ENCODE results near the gene BEAN1. TPM values are rescaled to one million over a fixed set of nuclear protein-coding genes. Genes with fewer than 3 reads are reported as not detected.

Gene BEAN1
- total RNA-seq, 1 experiment from 2014 or later, result 0.61 TPM

DNA sequence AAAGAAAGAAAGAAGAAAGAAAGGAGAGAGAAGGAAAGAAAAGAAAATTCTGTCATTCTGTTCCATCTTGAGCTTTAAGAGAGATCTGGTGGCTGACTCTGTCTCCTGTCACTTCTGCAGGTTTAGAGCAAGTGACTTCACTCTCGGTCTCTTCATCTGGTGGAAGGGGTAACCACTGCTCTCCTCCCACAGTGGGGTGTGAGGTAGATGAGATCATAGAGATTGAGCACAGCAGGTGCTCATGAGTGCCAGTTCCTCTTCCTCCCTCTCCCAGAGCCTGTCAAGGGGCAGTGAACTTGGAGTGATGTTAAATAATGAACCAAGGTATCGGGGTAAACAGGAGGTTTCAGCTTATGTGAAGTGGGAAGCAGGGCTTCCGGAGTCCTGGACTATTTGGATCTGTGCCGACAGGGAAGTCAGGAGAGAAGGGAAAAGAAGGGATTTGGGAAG, 47.7 kb downstream of the BEAN1 start:
- peaks cover 22 to 26% of the 10 kb centered on the region in 2 experiments for H3K4me1 ChIP-seq (ENCODE audit: control insufficient read depth in 1 of 2, insufficient read depth in 2 of 2, low read length in 2 of 2)
- no peaks in the 10 kb centered on the region for H3K27me3 ChIP-seq (ENCODE audit: insufficient read depth, low read length)
- RAD21 ChIA-PET (ENCODE audit: low non-redundant PET in 1 of 2, low total read pairs in 2 of 2, uncharacterized antibody in 2 of 2, unreplicated experiment in 2 of 2), result interaction anchor here in 1 of 2 experiments (0.6 kb wide), 1 partner anchor 41 kb away, joined by 3 read pairs; no protein-coding TSS in a partner anchor
- H4K20me1 ChIP-seq (ENCODE audit: insufficient read depth), result no peaks in the 10 kb centered on the region
- ATAC-seq, result no peak
- H3K9me2 ChIP-seq (ENCODE audit: insufficient read depth), result no peaks in the 10 kb centered on the region
- no peak overlapping the region for H3K4me2 ChIP-seq (ENCODE audit: low read length)
- intact Hi-C loops (cut with micrococcal nuclease), result no loop called here
- no peaks in the 10 kb centered on the region for H3K36me3 ChIP-seq (ENCODE audit: control insufficient read depth in 1 of 2, insufficient read depth in 2 of 2, low read length in 2 of 2)
- TF ChIP-seq FOSL1 (IDR thresholded peaks at IDR 0.05; ENCODE audit: low read depth) (no peak), EZH2phosphoT487 (IDR thresholded peaks at IDR 0.05; ENCODE audit: borderline replicate concordance) (no peak), TCF7L2 (IDR thresholded peaks at IDR 0.05; ENCODE audit: borderline replicate concordance, extremely low read depth, insufficient read depth, insufficient read length) (no peak), CBX3 (IDR thresholded peaks at IDR 0.05; ENCODE audit: low read depth) (no peak), POLR2AphosphoS5 (IDR thresholded peaks at IDR 0.05; ENCODE audit: low read depth, low read length) (no peak), ELF1 (IDR thresholded peaks at IDR 0.05; ENCODE audit: borderline replicate concordance, low read depth) (no peak), SRF (IDR thresholded peaks at IDR 0.05; ENCODE audit: low read depth) (no peak), JUND (IDR thresholded peaks at IDR 0.05) (no peak)
- TF ChIP-seq, protein P1, sequence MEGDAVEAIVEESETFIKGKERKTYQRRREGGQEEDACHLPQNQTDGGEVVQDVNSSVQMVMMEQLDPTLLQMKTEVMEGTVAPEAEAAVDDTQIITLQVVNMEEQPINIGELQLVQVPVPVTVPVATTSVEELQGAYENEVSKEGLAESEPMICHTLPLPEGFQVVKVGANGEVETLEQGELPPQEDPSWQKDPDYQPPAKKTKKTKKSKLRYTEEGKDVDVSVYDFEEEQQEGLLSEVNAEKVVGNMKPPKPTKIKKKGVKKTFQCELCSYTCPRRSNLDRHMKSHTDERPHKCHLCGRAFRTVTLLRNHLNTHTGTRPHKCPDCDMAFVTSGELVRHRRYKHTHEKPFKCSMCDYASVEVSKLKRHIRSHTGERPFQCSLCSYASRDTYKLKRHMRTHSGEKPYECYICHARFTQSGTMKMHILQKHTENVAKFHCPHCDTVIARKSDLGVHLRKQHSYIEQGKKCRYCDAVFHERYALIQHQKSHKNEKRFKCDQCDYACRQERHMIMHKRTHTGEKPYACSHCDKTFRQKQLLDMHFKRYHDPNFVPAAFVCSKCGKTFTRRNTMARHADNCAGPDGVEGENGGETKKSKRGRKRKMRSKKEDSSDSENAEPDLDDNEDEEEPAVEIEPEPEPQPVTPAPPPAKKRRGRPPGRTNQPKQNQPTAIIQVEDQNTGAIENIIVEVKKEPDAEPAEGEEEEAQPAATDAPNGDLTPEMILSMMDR (IDR thresholded peaks at IDR 0.05 in 2 of 3, conservative IDR thresholded peaks at IDR 0.05 in 1 of 3; ENCODE audit: borderline replicate concordance in 1 of 3, insufficient read depth in 1 of 3, low read depth in 2 of 3, low read length in 2 of 3), result no peak
- TF ChIP-seq, protein P2, sequence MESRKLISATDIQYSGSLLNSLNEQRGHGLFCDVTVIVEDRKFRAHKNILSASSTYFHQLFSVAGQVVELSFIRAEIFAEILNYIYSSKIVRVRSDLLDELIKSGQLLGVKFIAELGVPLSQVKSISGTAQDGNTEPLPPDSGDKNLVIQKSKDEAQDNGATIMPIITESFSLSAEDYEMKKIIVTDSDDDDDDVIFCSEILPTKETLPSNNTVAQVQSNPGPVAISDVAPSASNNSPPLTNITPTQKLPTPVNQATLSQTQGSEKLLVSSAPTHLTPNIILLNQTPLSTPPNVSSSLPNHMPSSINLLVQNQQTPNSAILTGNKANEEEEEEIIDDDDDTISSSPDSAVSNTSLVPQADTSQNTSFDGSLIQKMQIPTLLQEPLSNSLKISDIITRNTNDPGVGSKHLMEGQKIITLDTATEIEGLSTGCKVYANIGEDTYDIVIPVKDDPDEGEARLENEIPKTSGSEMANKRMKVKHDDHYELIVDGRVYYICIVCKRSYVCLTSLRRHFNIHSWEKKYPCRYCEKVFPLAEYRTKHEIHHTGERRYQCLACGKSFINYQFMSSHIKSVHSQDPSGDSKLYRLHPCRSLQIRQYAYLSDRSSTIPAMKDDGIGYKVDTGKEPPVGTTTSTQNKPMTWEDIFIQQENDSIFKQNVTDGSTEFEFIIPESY (IDR thresholded peaks at IDR 0.05; ENCODE audit: extremely low read depth, insufficient replicate concordance, low read length), result no peak
- CTCF ChIA-PET, result interaction anchor here (0.6 to 1.7 kb wide), 2 partner anchors 11 to 114 kb away, joined by 3 to 4 read pairs; no protein-coding TSS in a partner anchor
- no peak overlapping the region for H2AFZ ChIP-seq (ENCODE audit: low read depth, low read length, poor library complexity, severe bottlenecking)
- no peak overlapping the region for H3K9ac ChIP-seq (ENCODE audit: low read length)
- POLR2A ChIA-PET, result interaction anchor here (1.9 kb wide), 1 partner anchor 19 kb away, joined by 5 read pairs; no protein-coding TSS in a partner anchor
- BruUV-seq (replicated peaks), result no TSS peak
- no peak overlapping the region for H3K4me3 ChIP-seq (replicated peaks in 1 of 2; ENCODE audit: low read depth in 1 of 2, low read length in 2 of 2)
- no peak for DNase-seq (ENCODE audit: low read depth, low spot score)
- no peaks in the 10 kb centered on the region for H3K9me3 ChIP-seq (ENCODE audit: control insufficient read depth in 1 of 2, insufficient read depth in 1 of 2, low read depth in 1 of 2, low read length in 2 of 2)
- no peaks in the 10 kb centered on the region for H3K79me2 ChIP-seq (ENCODE audit: insufficient read depth, low read length)
- H3K27ac ChIP-seq (ENCODE audit: low read depth, low read length), result no peak overlapping the region

All from HCT116 (cell line).